ENCODE measurements around the gene BCL2L1. TPM values are rescaled to one million over a fixed set of nuclear protein-coding genes. Genes with fewer than 3 reads are reported as not detected.
A peak's percentile ranks its signal among the peaks of the same experiment; 100 is the strongest.

The BCL2L1 gene
- total RNA-seq, 1 experiment from 2014 or later: 469 TPM

DNA sequence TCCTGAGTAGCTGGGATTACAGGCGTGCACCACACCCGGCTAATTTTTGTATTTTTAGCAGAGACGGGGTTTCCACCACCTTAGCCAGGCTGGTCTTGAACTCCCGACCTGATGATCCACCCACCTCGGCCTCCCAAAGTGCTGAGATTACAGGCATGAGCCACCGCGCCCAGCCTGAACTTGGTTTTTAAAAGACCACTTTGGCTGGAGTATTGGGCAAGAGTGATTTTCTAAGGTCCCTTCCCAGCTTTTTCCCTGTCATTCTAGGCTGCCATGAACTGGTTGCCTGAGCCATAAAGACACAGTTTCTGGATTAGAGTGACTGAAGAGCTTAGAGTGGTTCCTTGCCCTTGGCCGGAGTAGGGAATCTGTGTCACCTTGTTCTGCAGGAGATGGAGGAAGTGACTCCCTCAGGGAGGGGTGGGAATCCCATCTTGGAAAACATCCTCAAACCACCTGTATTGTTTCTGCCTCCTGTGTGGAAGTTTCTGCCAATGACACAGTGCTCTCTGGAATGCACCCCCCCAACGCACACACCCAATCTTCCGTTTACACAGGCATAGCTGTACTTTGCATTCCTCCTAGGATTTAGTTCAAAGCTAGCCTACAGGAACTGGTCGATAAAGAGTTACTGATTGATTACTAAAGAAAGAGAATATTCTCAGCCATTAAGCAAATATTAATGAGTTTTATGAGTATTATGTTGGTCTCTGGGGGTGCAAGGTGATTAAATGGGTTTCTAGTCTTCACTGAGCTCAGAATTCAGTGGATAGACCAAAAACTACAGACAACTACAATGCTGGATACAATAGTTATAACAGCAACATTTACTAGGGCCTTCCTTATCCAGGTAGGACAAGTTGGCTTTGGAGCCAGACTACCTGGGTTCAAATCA lies 18.2 kb downstream of the BCL2L1 start:
- no peak overlapping the region for H3K4me3 ChIP-seq (ENCODE audit: low read depth, low read length)

DNA sequence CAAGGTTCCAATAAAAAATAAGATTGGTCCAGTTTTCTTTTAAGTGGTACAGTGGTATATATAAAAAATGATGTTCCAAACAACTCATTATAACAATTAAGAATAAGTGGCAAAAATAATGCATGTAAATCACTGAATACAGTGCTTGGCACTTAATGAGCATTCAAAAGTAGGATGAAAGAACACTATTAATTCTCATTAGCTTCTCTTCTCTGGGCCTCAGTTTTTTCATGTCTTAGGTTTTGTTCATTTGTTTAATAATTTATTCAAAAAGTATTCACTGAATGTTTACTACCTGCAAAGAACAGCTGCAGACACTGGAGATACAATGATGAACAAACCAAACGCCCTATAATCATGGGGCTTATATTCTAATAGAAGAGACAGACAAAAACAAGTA lies 21.1 kb downstream of the BCL2L1 start:
- Mint-ChIP-seq H3K27ac (ENCODE audit: unreplicated experiment) (peak overlapping the region; percentile 89), H3K9me3 (ENCODE audit: unreplicated experiment) (no peaks in the 10 kb centered on the region), H3K4me3 (ENCODE audit: unreplicated experiment) (peak overlapping the region; percentile 45), H3K4me1 (ENCODE audit: low read depth, unreplicated experiment) (peaks cover 73% of the 10 kb centered on the region), H3K27me3 (ENCODE audit: insufficient read depth, unreplicated experiment) (no peaks in the 10 kb centered on the region), H3K36me3 (ENCODE audit: insufficient read depth, unreplicated experiment) (peaks cover 100% of the 10 kb centered on the region)
- ChIA-PET POLR2A (interaction anchor here (1.4 kb wide), 1 partner anchor 18 kb away, joined by 3 read pairs; no protein-coding TSS in a partner anchor), CTCF (interaction anchor here (2.2 kb wide), 1 partner anchor 22 kb away, joined by 5 read pairs; no protein-coding TSS in a partner anchor)
- Histone ChIP-seq H3K27me3 (replicated peaks; ENCODE audit: control insufficient read depth, insufficient read depth, low read length) (no peaks in the 10 kb centered on the region), H3K36me3 (ENCODE audit: control insufficient read depth, insufficient read depth, low read length) (peaks cover 17% of the 10 kb centered on the region), H3K4me3 (ENCODE audit: low read depth, low read length) (no peak overlapping the region), H3K4me1 (peaks cover 93% of the 10 kb centered on the region), H3K9me3 (no peaks in the 10 kb centered on the region)
- BruUV-seq (replicated peaks): no TSS peak
- intact Hi-C loops (cut with micrococcal nuclease; ENCODE audit: unreplicated experiment): no loop called here
- DNase-seq: no peak
- no peak for TF ChIP-seq CTCF (IDR thresholded peaks at IDR 0.05; ENCODE audit: insufficient read depth in 1 of 2, low read depth in 1 of 2, low read length in 1 of 2, severe bottlenecking in 1 of 2, unreplicated experiment in 1 of 2)

More for the DNA sequence above, 18.2 kb downstream of the BCL2L1 start:
- Histone ChIP-seq H3K4me1 (peaks cover 93% of the 10 kb centered on the region), H3K36me3 (ENCODE audit: control insufficient read depth, insufficient read depth, low read length) (peaks cover 17% of the 10 kb centered on the region), H3K9me3 (no peaks in the 10 kb centered on the region), H3K27me3 (replicated peaks; ENCODE audit: control insufficient read depth, insufficient read depth, low read length) (no peaks in the 10 kb centered on the region)
- ChIA-PET CTCF (interaction anchor here (0.6 to 4.3 kb wide), 16 partner anchors 9 to 201 kb away, joined by 3 to 72 read pairs (median 7); partner anchors contain the start of gene BCL2L1), POLR2A (interaction anchor here (0.7 to 3.4 kb wide), 13 partner anchors 8 to 132 kb away, joined by 3 to 178 read pairs (median 14); partner anchors contain the start of genes BCL2L1 and ID1)
- BruUV-seq (replicated peaks): TSS peak; percentile 22
- intact Hi-C loops (cut with micrococcal nuclease; ENCODE audit: unreplicated experiment): loop anchor here (1.0 kb wide), 6 partner anchors 8 to 96 kb away; no protein-coding TSS in a partner anchor
- Mint-ChIP-seq H3K4me3 (ENCODE audit: unreplicated experiment) (peak overlapping the region; percentile 48), H3K4me1 (ENCODE audit: low read depth, unreplicated experiment) (peaks cover 74% of the 10 kb centered on the region), H3K36me3 (ENCODE audit: insufficient read depth, unreplicated experiment) (peaks cover 100% of the 10 kb centered on the region), H3K27me3 (ENCODE audit: insufficient read depth, unreplicated experiment) (no peaks in the 10 kb centered on the region), H3K27ac (ENCODE audit: unreplicated experiment) (peak overlapping the region; percentile 98), H3K9me3 (ENCODE audit: unreplicated experiment) (no peaks in the 10 kb centered on the region)
- DNase-seq: peak; percentile 99 to 100
- TF ChIP-seq CTCF (IDR thresholded peaks at IDR 0.05; ENCODE audit: insufficient read depth in 1 of 2, low read depth in 1 of 2, low read length in 1 of 2, severe bottlenecking in 1 of 2, unreplicated experiment in 1 of 2): no peak

DNA sequence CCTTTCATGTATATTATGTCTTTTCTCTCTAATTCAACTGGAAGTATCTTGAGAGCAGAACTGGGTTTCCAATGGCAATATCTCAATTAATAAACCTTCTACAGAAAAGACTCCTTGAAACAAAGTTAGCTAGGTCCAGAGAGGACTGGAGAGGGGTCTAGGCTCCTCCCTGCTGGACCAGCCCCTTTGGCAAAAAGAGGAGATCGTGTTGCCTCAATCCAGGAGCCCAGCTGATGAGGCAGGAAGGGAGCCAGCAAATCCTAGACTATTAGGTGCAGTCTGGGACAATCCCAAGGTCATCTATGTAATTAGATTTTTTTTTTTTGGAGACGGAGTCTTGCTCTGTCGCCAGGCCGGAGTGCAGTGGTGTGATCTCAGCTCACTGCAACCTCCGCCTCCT lies 21.9 kb downstream of the BCL2L1 start:
- no TSS peak for BruUV-seq (replicated peaks)
- no peaks in the 10 kb centered on the region for H3K9me3 ChIP-seq
- H3K27me3 ChIP-seq (replicated peaks; ENCODE audit: control insufficient read depth, insufficient read depth, low read length): no peaks in the 10 kb centered on the region
- Mint-ChIP-seq H3K9me3 (ENCODE audit: unreplicated experiment) (no peaks in the 10 kb centered on the region), H3K27ac (ENCODE audit: unreplicated experiment) (peak overlapping the region; percentile 89), H3K36me3 (ENCODE audit: insufficient read depth, unreplicated experiment) (peaks cover 100% of the 10 kb centered on the region), H3K27me3 (ENCODE audit: insufficient read depth, unreplicated experiment) (no peaks in the 10 kb centered on the region), H3K4me3 (ENCODE audit: unreplicated experiment) (peak overlapping the region; percentile 9), H3K4me1 (ENCODE audit: low read depth, unreplicated experiment) (peaks cover 73% of the 10 kb centered on the region)
- ChIA-PET CTCF (interaction anchor here (1.6 to 2.2 kb wide), 2 partner anchors 12 to 23 kb away, joined by 5 to 7 read pairs; no protein-coding TSS in a partner anchor), POLR2A (interaction anchor here (0.9 to 3.3 kb wide), 2 partner anchors 13 to 19 kb away, joined by 3 to 19 read pairs; no protein-coding TSS in a partner anchor)
- intact Hi-C loops (cut with micrococcal nuclease; ENCODE audit: unreplicated experiment): no loop called here
- peaks cover 12% of the 10 kb centered on the region for H3K36me3 ChIP-seq (ENCODE audit: control insufficient read depth, insufficient read depth, low read length)
- H3K4me1 ChIP-seq: peaks cover 93% of the 10 kb centered on the region
- TF ChIP-seq CTCF (IDR thresholded peaks at IDR 0.05; ENCODE audit: insufficient read depth in 1 of 2, low read depth in 1 of 2, low read length in 1 of 2, severe bottlenecking in 1 of 2, unreplicated experiment in 1 of 2): no peak
- no peak for DNase-seq
- H3K4me3 ChIP-seq (ENCODE audit: low read depth, low read length): no peak overlapping the region

Measured in Caco-2 (cell line).